AG10803 (cell line): ENCODE results near the gene CMTM8.

Experiments
- DNase-seq: peaks from one replicate; pipeline ENCODE4 v3.0.0; 2010; ENCODE audit warnings: low read depth
- H3K4me3 ChIP-seq: 2 replicates; pipeline ENCODE4 v1.5.1; 2011; ENCODE audit warnings: mild to moderate bottlenecking, low read length, control low read depth
- CTCF ChIP-seq: conservative IDR thresholded peaks from 2 replicates; pipeline ENCODE4 v1.5.1; 2011; ENCODE audit warnings: mild to moderate bottlenecking, low read length, control low read depth, inconsistent platforms

Gene CMTM8

GRCh38 chr3:32374788-32375595 is 136.5 kb downstream of the CMTM8 start:
- no peak overlapping the region for H3K4me3 ChIP-seq
- TF ChIP-seq CTCF: peak; percentile 81
- DNase-seq: peak; percentile 76

DNA sequence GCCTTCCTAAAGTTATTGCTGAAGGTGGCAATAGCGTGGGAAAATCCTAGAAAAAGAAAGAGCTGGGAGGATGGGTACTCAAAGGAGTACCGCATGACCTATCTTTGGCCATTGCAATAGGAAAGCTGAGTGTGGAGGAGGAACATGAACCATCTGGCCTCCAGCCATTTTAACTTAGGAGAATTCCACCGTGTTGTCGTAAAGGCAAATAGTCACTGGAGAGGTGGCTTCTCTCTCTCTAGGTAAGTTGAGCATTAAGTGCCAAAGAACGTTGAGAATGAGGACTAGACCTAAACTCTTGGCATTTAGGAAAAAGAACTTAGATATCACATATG is 137.1 kb downstream of the CMTM8 start:
- DNase-seq: no peak
- TF ChIP-seq CTCF: no peak
- H3K4me3 ChIP-seq: no peak overlapping the region

- no peak overlapping the region for H3K4me3 ChIP-seq
- no peak for TF ChIP-seq CTCF
- peak; percentile 32 for DNase-seq
Measured at GRCh38 chr3:32376115-32376514, 137.6 kb downstream of the CMTM8 start.

DNA sequence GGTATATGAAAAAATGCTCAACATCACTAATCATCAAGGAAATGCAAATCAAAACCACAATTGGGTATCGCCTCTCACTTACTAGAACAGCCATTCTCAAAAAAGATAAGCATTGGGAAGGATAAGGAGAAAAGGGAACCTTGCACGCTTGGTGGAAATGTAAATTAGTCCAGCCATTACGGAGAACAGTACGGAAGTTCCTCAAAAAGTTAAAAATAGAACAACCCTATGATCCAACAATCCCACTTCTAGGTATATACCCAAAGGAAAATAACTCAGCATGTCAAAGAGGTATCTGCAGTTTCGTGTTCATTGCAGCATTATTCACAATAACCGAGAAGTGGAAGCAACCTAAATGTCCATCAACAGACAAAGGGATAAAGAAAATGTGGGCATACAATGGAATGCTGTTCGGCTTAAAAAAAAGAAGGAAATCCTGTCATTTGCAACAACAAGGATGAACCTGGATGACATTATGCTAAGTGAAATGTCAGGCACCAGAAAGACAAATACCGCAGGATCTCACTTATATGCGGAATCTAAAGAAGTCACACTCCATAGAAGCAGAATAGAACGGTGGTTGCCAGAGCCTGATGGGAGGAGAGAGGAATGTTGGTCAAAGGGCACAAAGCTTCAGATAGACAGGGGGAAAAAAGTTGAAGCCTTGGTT is 141.5 kb downstream of the CMTM8 start:
- no peak overlapping the region for H3K4me3 ChIP-seq
- no peak for TF ChIP-seq CTCF
- no peak for DNase-seq

GRCh38 chr3:32381922-32382321 is 143.4 kb downstream of the CMTM8 start:
- no peak overlapping the region for H3K4me3 ChIP-seq
- DNase-seq: no peak
- TF ChIP-seq CTCF: no peak

DNA sequence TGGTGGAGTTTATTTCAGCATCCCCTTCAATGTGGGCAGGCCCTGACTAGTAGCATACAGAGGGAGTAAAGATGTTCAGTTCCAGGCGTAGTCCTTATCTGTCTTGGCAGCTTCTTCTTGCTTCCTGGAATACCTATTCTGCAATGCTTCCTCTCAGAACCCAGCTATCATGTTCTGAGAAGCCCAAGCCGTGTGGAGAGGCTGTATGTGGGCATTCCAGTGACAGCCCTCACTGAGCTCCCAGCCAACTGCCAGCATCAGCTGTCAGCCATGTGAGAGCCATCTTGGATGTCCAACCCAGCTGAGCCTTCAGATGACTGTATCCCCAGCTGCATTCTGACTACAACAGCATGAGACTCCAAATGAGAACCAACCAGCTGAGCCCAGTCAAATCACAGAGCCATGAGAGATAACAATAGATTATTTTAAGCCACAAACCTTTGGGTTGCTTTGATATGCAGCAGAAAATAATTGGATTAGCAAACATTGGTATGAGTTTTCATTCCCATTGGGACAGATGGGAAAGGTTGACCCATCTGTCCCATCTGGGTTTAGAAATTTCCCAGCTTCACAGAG is 144.7 kb downstream of the CMTM8 start:
- H3K4me3 ChIP-seq: no peak overlapping the region
- no peak for TF ChIP-seq CTCF
- no peak for DNase-seq

DNA sequence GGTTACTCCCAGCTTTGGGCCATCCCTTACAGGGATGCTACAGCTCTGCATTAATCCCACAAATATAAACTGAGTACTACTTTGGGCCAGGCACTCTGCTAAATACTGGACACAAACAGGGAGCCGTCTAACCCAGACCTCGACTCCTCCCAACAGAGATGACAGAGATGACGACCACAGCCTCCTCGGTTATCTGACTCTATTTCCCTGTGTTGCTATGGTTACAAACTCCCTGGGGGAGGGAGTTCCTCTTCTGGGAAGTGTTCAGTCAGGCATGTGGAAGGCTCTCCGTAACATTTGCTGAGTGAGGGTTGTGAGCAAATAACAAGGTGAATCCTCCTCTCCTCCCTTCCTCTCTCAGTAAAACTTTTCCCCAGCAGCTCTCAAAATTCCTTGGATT is 146.5 kb downstream of the CMTM8 start:
- DNase-seq: no peak
- no peak for TF ChIP-seq CTCF
- H3K4me3 ChIP-seq: no peak overlapping the region
